ENCODE results near the gene MS4A18. TPM values are rescaled to one million over a fixed set of nuclear protein-coding genes. Genes with fewer than 3 reads are reported as not detected.

MS4A18 gene
- total and polyA plus RNA-seq, 10 of the 15 experiments (the other 5 are each of a cell fraction or from before 2014, with no cell fraction given): not detected

GRCh38 chr11:60757231-60757800, 32.8 kb downstream of the MS4A18 start:
- RAD21 ChIA-PET (ENCODE audit: unreplicated experiment): interaction anchor here (1.3 to 1.6 kb wide), 5 partner anchors 7 to 100 kb away, joined by 3 to 7 read pairs (median 5); partner anchors contain the start of gene MS4A8
- no peak for FAIRE-seq

More at GRCh38 chr11:60757231-60757800, 32.8 kb downstream of the MS4A18 start:
- ATAC-seq (no peak), DNase-seq (ENCODE audit: low read depth, low spot score) (no peak)
- in situ Hi-C loops (cut with MboI) (loop anchor here (25.0 kb wide), 1 partner anchor 1570 kb away; no protein-coding TSS in a partner anchor), intact Hi-C loops (cut with micrococcal nuclease; ENCODE audit: unreplicated experiment) (no loop called here)
- peaks cover 28% of the 10 kb centered on the region for H3K4me1 ChIP-seq (ENCODE audit: control insufficient read depth, insufficient read depth, low read length)
- no peak overlapping the region for H3K27ac ChIP-seq (ENCODE audit: control insufficient read depth, insufficient read depth)
- no peak overlapping the region for H2AFZ ChIP-seq (ENCODE audit: control insufficient read depth, low read depth, low read length)
- 67% methylated on average over 19 of the region's 19 CpGs for WGBS (ENCODE audit: insufficient coverage, insufficient replicate concordance, low lambda C conversion rate, missing lambda C conversion rate)
- no peaks in the 10 kb centered on the region; the same call in 2 of the 3 replicates for H3K9me3 ChIP-seq (replicated peaks; ENCODE audit: control insufficient read depth, insufficient read depth, low read length)
- no peaks in the 10 kb centered on the region for H4K20me1 ChIP-seq (ENCODE audit: control insufficient read depth, insufficient read depth)
- H3K4me3 ChIP-seq: no peak overlapping the region
- no peaks in the 10 kb centered on the region for H3K79me2 ChIP-seq (ENCODE audit: control insufficient read depth, insufficient read depth, low read length)
- H3K9ac ChIP-seq (ENCODE audit: control insufficient read depth, insufficient read depth, low read length): no peak overlapping the region
- no peak overlapping the region for H3K4me2 ChIP-seq (ENCODE audit: control insufficient read depth, insufficient read depth)
- H3K27me3 ChIP-seq (replicated peaks in 1 of 2; ENCODE audit: control insufficient read depth in 2 of 2, insufficient read depth in 2 of 2, low read length in 1 of 2): no peaks in the 10 kb centered on the region; a peak in 1 of 4 replicates
- TF ChIP-seq HSF1 (IDR thresholded peaks at IDR 0.05; ENCODE audit: low read depth, low read length) (no peak), SRF (IDR thresholded peaks at IDR 0.05; ENCODE audit: low read depth in 2 of 2, low read length in 2 of 2) (no peak)
- CTCF ChIA-PET: interaction anchor here (0.6 to 1.7 kb wide), 15 partner anchors 8 to 412 kb away, joined by 3 to 12 read pairs (median 3); partner anchors contain the start of gene MS4A10
- SMC1A ChIA-PET (ENCODE audit: uncharacterized antibody, unreplicated experiment): interaction anchor here (1.0 to 1.7 kb wide), 6 partner anchors 8 to 394 kb away, joined by 3 to 12 read pairs (median 5); no protein-coding TSS in a partner anchor
- no TSS peak for BruUV-seq (replicated peaks)
- POLR2A ChIA-PET: no interaction called here
- no peaks in the 10 kb centered on the region for H3K36me3 ChIP-seq (ENCODE audit: control insufficient read depth in 2 of 2, insufficient read depth in 2 of 2, low read length in 1 of 2)
